HepG2 (cell line): Measurements from ENCODE around the gene GZF1. TPM values are rescaled to one million over a fixed set of nuclear protein-coding genes. Genes with fewer than 3 reads are reported as not detected.

ENCODE experiments used
- MXI1 ChIP-seq: IDR thresholded peaks from 3 replicates; pipeline ENCODE4 v1.6.1; 2012; ENCODE audit warnings: low read depth, low read length, inconsistent platforms, borderline replicate concordance
- NFE2L1 ChIP-seq: sonication (generic); formaldehyde crosslinking; IDR thresholded peaks from 2 replicates; pipeline ENCODE4 v1.4.0; 2020; ENCODE audit warnings: missing genetic modification reagents, mild to moderate bottlenecking, borderline replicate concordance
- PCBP1 ChIP-seq: fragments of 200-400 bp; formaldehyde crosslinking; IDR thresholded peaks from 2 replicates; pipeline ENCODE4 v1.6.1; 2017; ENCODE audit warnings: mild to moderate bottlenecking, low read depth, low read length, borderline replicate concordance
- RARA ChIP-seq: IDR thresholded peaks from 2 replicates; pipeline ENCODE4 v1.6.1; 2016; ENCODE audit warnings: missing genetic modification reagents, missing compliant biosample characterization
- RBFOX2 ChIP-seq: fragments of 200-400 bp; formaldehyde crosslinking; IDR thresholded peaks from 2 replicates; pipeline ENCODE4 v1.6.1; 2017; ENCODE audit warnings: low read depth, mild to moderate bottlenecking, low read length
- RELA ChIP-seq: sonication (generic); formaldehyde crosslinking; IDR thresholded peaks from 2 replicates; pipeline ENCODE4 v1.4.0; 2020; ENCODE audit warnings: missing genetic modification reagents
- SOX5 ChIP-seq: IDR thresholded peaks from 2 replicates; pipeline ENCODE4 v1.6.1; 2016; ENCODE audit warnings: borderline replicate concordance
- SYNCRIP ChIP-seq: fragments of 200-400 bp; formaldehyde crosslinking; IDR thresholded peaks from 2 replicates; pipeline ENCODE4 v1.6.1; 2018; ENCODE audit warnings: mild to moderate bottlenecking, low read depth, low read length; ENCODE audit not compliant: insufficient read depth
- TCF7 ChIP-seq: sonication (generic); IDR thresholded peaks from 2 replicates; pipeline ENCODE4 v1.6.1; 2016; ENCODE audit warnings: antibody characterized with exemption, low read depth
- ZNF350 ChIP-seq: sonication (generic); formaldehyde crosslinking; IDR thresholded peaks from 2 replicates; pipeline ENCODE4 v1.4.0; 2020; ENCODE audit warnings: mild to moderate bottlenecking, low read depth, missing genetic modification reagents, borderline replicate concordance
- ZNF383 ChIP-seq: sonication (generic); formaldehyde crosslinking; IDR thresholded peaks from 2 replicates; pipeline ENCODE4 v1.4.0; 2020; ENCODE audit warnings: missing genetic modification reagents, mild to moderate bottlenecking, borderline replicate concordance
- ZNF607 ChIP-seq: sonication (generic); formaldehyde crosslinking; IDR thresholded peaks from 2 replicates; pipeline ENCODE4 v1.5.1; 2020; ENCODE audit warnings: missing genetic modification reagents, mild to moderate bottlenecking, borderline replicate concordance
- ZSCAN20 ChIP-seq: sonication (generic); formaldehyde crosslinking; IDR thresholded peaks from 2 replicates; pipeline ENCODE4 v1.4.0; 2020; ENCODE audit warnings: missing genetic modification reagents, mild to moderate bottlenecking, borderline replicate concordance
- polyA plus RNA-seq, 8 experiments: library from polyadenylated mRNA; depleted of rRNA in 3 of 8; stranded (reverse) in 7 of 8; unstranded in 1 of 8; fragments of >200 nt; fragmentation: Illumina TruSeq in 4 of 8; extraction: Trizol in 4 of 8; gene quantifications; 2 replicates each; pipeline versions ENCODE4 v1.2.1 to v1.2.3, GENCODE V29; 2011 to 2016; ENCODE audit warnings: low read depth in 4 of 8, missing spikeins in 1 of 8, mixed read lengths in 1 of 8; ENCODE audit not compliant: insufficient read depth in 1 of 8
- total RNA-seq, 5 experiments: library from RNA; depleted of rRNA; stranded (reverse); fragments of >200 nt; fragmentation: Illumina TruSeq; extraction: Trizol; gene quantifications; 2 replicates each; pipeline ENCODE4 v1.2.3, GENCODE V29; 2016; ENCODE audit warnings: low read depth in 1 of 5
- TF ChIP-seq, protein P1 (sequence below): sonication (generic); formaldehyde crosslinking; conservative IDR thresholded peaks from 2 replicates; pipeline ENCODE4 v1.4.0; 2020; ENCODE audit warnings: missing genetic modification reagents
- TF ChIP-seq, protein P2 (sequence below): sonication (generic); formaldehyde crosslinking; IDR thresholded peaks from 2 replicates; pipeline ENCODE4 v1.4.0; 2020; ENCODE audit warnings: mild to moderate bottlenecking, missing genetic modification reagents
- TF ChIP-seq, protein P3 (sequence below): sonication (generic); formaldehyde crosslinking; IDR thresholded peaks from 2 replicates; pipeline ENCODE4 v1.8.1; 2022; ENCODE audit warnings: mild to moderate bottlenecking, missing genetic modification reagents
- TF ChIP-seq, protein P4 (sequence below): sonication (generic); formaldehyde crosslinking; IDR thresholded peaks from 2 replicates; pipeline ENCODE4 v1.5.0; 2020; ENCODE audit warnings: mild to moderate bottlenecking, missing genetic modification reagents
- TF ChIP-seq, protein P5 (sequence below), 2 experiments: fragments of 450-650 bp in 1 of 2; sonication (generic) in 1 of 2; formaldehyde crosslinking; IDR thresholded peaks; 2 replicates each; pipeline versions ENCODE4 v1.5.0 to v1.8.0; 2020 to 2022; ENCODE audit warnings: mild to moderate bottlenecking in 1 of 2, missing genetic modification reagents in 1 of 2
- TF ChIP-seq, protein P6 (sequence below): IDR thresholded peaks from 2 replicates; pipeline ENCODE4 v1.6.1; 2016; ENCODE audit warnings: missing genetic modification reagents, missing compliant biosample characterization

The GZF1 gene
- total and polyA plus RNA-seq, 2 of the 13 experiments (the other 11 are each of a cell fraction or from before 2014, with no cell fraction given), result 16.9 to 26.0 TPM

DNA sequence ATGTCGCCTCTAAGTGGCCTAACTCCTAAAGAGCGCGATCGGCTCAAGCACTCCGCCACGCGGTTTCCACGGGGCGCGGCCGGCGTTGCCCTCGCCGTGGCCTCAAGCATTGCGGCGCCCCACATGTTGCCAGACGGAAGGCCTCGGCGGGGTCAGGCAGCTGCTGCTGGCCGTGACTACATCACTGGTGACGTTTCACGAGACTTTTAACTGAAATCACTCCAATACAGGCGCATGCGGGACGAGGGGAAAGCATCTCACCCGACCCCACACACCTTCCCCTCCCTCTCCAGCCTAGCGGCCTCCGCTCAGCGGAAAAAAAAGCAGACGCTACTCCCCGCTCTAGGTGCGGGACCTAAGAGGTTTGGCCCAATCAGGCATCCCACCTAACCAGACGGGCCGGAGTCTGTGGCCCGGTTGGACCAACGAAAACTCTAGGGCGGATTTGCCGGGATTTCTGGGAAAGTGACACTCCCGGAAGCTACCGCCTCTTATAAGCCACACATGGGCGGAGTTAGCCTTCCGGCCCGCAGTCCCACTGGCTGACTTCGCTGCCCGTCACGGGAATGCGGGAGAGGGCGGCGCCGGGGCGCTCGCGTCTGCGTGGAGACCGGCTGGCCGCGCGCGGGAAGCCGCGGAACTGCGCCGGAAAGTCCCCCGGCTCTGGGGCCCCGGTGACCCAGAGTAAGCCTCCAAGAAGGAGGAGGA lies 11.6 kb upstream of the GZF1 start, which contains the start of gene NXT1 (continued):
- TF ChIP-seq, protein P1, sequence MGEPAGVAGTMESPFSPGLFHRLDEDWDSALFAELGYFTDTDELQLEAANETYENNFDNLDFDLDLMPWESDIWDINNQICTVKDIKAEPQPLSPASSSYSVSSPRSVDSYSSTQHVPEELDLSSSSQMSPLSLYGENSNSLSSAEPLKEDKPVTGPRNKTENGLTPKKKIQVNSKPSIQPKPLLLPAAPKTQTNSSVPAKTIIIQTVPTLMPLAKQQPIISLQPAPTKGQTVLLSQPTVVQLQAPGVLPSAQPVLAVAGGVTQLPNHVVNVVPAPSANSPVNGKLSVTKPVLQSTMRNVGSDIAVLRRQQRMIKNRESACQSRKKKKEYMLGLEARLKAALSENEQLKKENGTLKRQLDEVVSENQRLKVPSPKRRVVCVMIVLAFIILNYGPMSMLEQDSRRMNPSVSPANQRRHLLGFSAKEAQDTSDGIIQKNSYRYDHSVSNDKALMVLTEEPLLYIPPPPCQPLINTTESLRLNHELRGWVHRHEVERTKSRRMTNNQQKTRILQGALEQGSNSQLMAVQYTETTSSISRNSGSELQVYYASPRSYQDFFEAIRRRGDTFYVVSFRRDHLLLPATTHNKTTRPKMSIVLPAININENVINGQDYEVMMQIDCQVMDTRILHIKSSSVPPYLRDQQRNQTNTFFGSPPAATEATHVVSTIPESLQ (CRISPR knock-in tag), result no peak; the same call in none of the 2 replicates
- peak; percentile 93; the same call in 1 of the 2 replicates for TF ChIP-seq ZSCAN20 (CRISPR knock-in tag)
- TF ChIP-seq RARA (CRISPR knock-in tag), result peak; percentile 64
- TF ChIP-seq, protein P2, sequence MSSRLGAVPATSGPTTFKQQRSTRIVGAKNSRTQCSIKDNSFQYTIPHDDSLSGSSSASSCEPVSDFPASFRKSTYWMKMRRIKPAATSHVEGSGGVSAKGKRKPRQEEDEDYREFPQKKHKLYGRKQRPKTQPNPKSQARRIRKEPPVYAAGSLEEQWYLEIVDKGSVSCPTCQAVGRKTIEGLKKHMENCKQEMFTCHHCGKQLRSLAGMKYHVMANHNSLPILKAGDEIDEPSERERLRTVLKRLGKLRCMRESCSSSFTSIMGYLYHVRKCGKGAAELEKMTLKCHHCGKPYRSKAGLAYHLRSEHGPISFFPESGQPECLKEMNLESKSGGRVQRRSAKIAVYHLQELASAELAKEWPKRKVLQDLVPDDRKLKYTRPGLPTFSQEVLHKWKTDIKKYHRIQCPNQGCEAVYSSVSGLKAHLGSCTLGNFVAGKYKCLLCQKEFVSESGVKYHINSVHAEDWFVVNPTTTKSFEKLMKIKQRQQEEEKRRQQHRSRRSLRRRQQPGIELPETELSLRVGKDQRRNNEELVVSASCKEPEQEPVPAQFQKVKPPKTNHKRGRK (CRISPR knock-in tag), result no peak
- TF ChIP-seq NFE2L1 (CRISPR knock-in tag), result 0 out of 2 replicates have a peak, but pooled peaks have one; percentile 86
- peak; percentile 95 for TF ChIP-seq RBFOX2
- peak; percentile 59 for TF ChIP-seq RELA (CRISPR knock-in tag)
- peak; percentile 84; the same call in 1 of the 2 replicates for TF ChIP-seq PCBP1
- TF ChIP-seq TCF7, result no peak
- TF ChIP-seq, protein P3, sequence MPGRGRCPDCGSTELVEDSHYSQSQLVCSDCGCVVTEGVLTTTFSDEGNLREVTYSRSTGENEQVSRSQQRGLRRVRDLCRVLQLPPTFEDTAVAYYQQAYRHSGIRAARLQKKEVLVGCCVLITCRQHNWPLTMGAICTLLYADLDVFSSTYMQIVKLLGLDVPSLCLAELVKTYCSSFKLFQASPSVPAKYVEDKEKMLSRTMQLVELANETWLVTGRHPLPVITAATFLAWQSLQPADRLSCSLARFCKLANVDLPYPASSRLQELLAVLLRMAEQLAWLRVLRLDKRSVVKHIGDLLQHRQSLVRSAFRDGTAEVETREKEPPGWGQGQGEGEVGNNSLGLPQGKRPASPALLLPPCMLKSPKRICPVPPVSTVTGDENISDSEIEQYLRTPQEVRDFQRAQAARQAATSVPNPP, result peak; percentile 40; the same call in 1 of the 2 replicates
- TF ChIP-seq SOX5 (CRISPR knock-in tag), result peak; percentile 21
- TF ChIP-seq, protein P4, sequence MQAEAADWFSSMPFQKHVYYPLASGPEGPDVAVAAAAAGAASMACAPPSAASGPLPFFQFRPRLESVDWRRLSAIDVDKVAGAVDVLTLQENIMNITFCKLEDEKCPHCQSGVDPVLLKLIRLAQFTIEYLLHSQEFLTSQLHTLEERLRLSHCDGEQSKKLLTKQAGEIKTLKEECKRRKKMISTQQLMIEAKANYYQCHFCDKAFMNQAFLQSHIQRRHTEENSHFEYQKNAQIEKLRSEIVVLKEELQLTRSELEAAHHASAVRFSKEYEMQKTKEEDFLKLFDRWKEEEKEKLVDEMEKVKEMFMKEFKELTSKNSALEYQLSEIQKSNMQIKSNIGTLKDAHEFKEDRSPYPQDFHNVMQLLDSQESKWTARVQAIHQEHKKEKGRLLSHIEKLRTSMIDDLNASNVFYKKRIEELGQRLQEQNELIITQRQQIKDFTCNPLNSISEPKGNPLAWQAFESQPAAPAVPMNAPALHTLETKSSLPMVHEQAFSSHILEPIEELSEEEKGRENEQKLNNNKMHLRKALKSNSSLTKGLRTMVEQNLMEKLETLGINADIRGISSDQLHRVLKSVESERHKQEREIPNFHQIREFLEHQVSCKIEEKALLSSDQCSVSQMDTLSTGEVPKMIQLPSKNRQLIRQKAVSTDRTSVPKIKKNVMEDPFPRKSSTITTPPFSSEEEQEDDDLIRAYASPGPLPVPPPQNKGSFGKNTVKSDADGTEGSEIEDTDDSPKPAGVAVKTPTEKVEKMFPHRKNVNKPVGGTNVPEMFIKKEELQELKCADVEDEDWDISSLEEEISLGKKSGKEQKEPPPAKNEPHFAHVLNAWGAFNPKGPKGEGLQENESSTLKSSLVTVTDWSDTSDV, result peak; percentile 89; the same call in 1 of the 2 replicates
- peak; percentile 78; the same call in 2 of the 3 replicates for TF ChIP-seq MXI1
- peak; percentile 4; the same call in 1 of the 2 replicates for TF ChIP-seq ZNF383 (CRISPR knock-in tag)
- TF ChIP-seq, protein P5, sequence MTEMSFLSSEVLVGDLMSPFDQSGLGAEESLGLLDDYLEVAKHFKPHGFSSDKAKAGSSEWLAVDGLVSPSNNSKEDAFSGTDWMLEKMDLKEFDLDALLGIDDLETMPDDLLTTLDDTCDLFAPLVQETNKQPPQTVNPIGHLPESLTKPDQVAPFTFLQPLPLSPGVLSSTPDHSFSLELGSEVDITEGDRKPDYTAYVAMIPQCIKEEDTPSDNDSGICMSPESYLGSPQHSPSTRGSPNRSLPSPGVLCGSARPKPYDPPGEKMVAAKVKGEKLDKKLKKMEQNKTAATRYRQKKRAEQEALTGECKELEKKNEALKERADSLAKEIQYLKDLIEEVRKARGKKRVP (CRISPR knock-in tag; IDR thresholded peaks at IDR 0.05), result no peak
- peak; percentile 94 for TF ChIP-seq ZNF350 (CRISPR knock-in tag)
- TF ChIP-seq SYNCRIP, result no peak
- peak; percentile 22 for TF ChIP-seq ZNF607 (CRISPR knock-in tag)
- TF ChIP-seq, protein P6, sequence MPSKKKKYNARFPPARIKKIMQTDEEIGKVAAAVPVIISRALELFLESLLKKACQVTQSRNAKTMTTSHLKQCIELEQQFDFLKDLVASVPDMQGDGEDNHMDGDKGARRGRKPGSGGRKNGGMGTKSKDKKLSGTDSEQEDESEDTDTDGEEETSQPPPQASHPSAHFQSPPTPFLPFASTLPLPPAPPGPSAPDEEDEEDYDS, result peak; percentile 89
